H1 (cell line): ENCODE measurements around the gene KIAA0319L. TPM values are rescaled to one million over a fixed set of nuclear protein-coding genes. Genes with fewer than 3 reads are reported as not detected.

ENCODE experiments used
- ATF2 ChIP-seq: IDR thresholded peaks from 2 replicates; pipeline ENCODE4 v1.6.1; 2012; ENCODE audit warnings: low read length, inconsistent platforms
- BACH1 ChIP-seq: IDR thresholded peaks from 2 replicates; pipeline ENCODE4 v1.6.1; 2012; ENCODE audit warnings: low read length, improper control_type of control experiment
- CBX5 ChIP-seq: fragments of 300-800, 300-1000 bp; sonication (generic); IDR thresholded peaks from 2 replicates; pipeline ENCODE4 v1.7.1; 2016; ENCODE audit warnings: antibody characterized with exemption, low read length, low read depth
- CHD2 ChIP-seq: IDR thresholded peaks from 2 replicates; pipeline ENCODE4 v1.6.1; 2012; ENCODE audit warnings: low read length, improper control_type of control experiment
- E2F6 ChIP-seq: IDR thresholded peaks from 2 replicates; pipeline ENCODE4 v1.6.1; 2012; ENCODE audit warnings: inconsistent platforms
- EP300 ChIP-seq, 2 experiments: IDR thresholded peaks; 1 replicate in 1 of 2; 2 replicates in 1 of 2; pipeline ENCODE4 v1.6.1; 2011 to 2012; ENCODE audit warnings: low read depth in 2 of 2, low read length in 2 of 2, mild to moderate bottlenecking in 2 of 2, borderline replicate concordance in 1 of 2, inconsistent platforms in 1 of 2, moderate library complexity in 1 of 2
- GABPA ChIP-seq: IDR thresholded peaks from 2 replicates; pipeline ENCODE4 v1.6.1; 2011; ENCODE audit warnings: mild to moderate bottlenecking, low read length, moderate library complexity, borderline replicate concordance; ENCODE audit not compliant: insufficient read depth
- HDAC6 ChIP-seq: IDR thresholded peaks from one replicate; pipeline ENCODE4 v1.7.1; 2012; ENCODE audit warnings: low read depth, mild to moderate bottlenecking, inconsistent platforms, low read length, moderate library complexity
- KDM4A ChIP-seq: IDR thresholded peaks from one replicate; pipeline ENCODE4 v1.7.1; 2012; ENCODE audit warnings: low read depth, mild to moderate bottlenecking, moderate library complexity, low read length, inconsistent platforms; ENCODE audit not compliant: severe bottlenecking
- MAX ChIP-seq: IDR thresholded peaks from 2 replicates; pipeline ENCODE4 v1.6.1; 2012; ENCODE audit warnings: inconsistent platforms
- POLR2AphosphoS5 ChIP-seq: IDR thresholded peaks from 2 replicates; pipeline ENCODE4 v1.6.1; 2011; ENCODE audit warnings: low read depth, low read length
- RAD21 ChIP-seq, 2 experiments: IDR thresholded peaks in 1 of 2; conservative IDR thresholded peaks in 1 of 2; 2 replicates each; pipeline ENCODE4 v1.6.1; 2011; ENCODE audit warnings: low read depth in 2 of 2, low read length in 2 of 2, improper control_type of control experiment in 1 of 2, inconsistent platforms in 1 of 2, mild to moderate bottlenecking in 1 of 2, moderate library complexity in 1 of 2
- RBBP5 ChIP-seq: IDR thresholded peaks from 2 replicates; pipeline ENCODE4 v1.7.1; 2012; ENCODE audit warnings: low read depth, mild to moderate bottlenecking, inconsistent platforms, low read length, moderate library complexity, borderline replicate concordance
- SIN3A ChIP-seq, 2 experiments: IDR thresholded peaks in 1 of 2; conservative IDR thresholded peaks in 1 of 2; 2 replicates each; pipeline ENCODE4 v1.6.1; 2011 to 2012; ENCODE audit warnings: low read length in 2 of 2, improper control_type of control experiment in 1 of 2, low read depth in 1 of 2, mild to moderate bottlenecking in 1 of 2
- SIRT6 ChIP-seq: IDR thresholded peaks from one replicate; pipeline ENCODE4 v1.7.1; 2012; ENCODE audit warnings: low read length, inconsistent platforms
- SIX5 ChIP-seq: IDR thresholded peaks from 2 replicates; pipeline ENCODE4 v1.6.1; 2011; ENCODE audit warnings: mild to moderate bottlenecking, low read depth, low read length
- SP1 ChIP-seq: IDR thresholded peaks from 2 replicates; pipeline ENCODE4 v1.6.1; 2011; ENCODE audit warnings: low read depth, low read length
- TAF7 ChIP-seq: optimal IDR thresholded peaks from 2 replicates; pipeline ENCODE3; 2011; ENCODE audit warnings: low read depth, mild to moderate bottlenecking, inconsistent platforms, low read length, moderate library complexity, borderline replicate concordance
- TBP ChIP-seq: IDR thresholded peaks from 2 replicates; pipeline ENCODE4 v1.6.1; 2011; ENCODE audit warnings: low read depth, low read length, improper control_type of control experiment
- ZNF274 ChIP-seq: IDR thresholded peaks from 2 replicates; pipeline ENCODE4 v1.7.0; 2012; ENCODE audit warnings: low read length, borderline replicate concordance; ENCODE audit errors: extremely low read depth
- polyA plus RNA-seq, 7 experiments: library from polyadenylated mRNA; depleted of rRNA in 3 of 7; stranded (reverse) in 5 of 7; unstranded in 2 of 7; fragments of >200 nt in 5 of 7; fragments of 200-250 nt in 2 of 7; gene quantifications; 1 replicate in 5 of 7; 2 replicates in 1 of 7; 4 replicates in 1 of 7; pipeline versions ENCODE4 v1.2.1 to v1.2.3, GENCODE V29; 2011 to 2013; ENCODE audit warnings: missing spikeins in 2 of 7, mixed read lengths in 2 of 7
- total RNA-seq: library from RNA; stranded (reverse); fragmentation: NEBNext Ultra II Directional; extraction: Animal tissue kit (Norgen Biotek cat#: 25700); gene quantifications from 2 replicates; pipeline ENCODE4 v1.2.1, GENCODE V29; 2021

The KIAA0319L gene
- total and polyA plus RNA-seq, 2 of the 8 experiments (the other 6 are each of a cell fraction or from before 2014, with no cell fraction given): 40.1 to 55.7 TPM

GRCh38 chr1:35557611-35558373 lies 589 bp upstream of the KIAA0319L start, which contains the start of gene NCDN (continued):
- TF ChIP-seq MAX (0 out of 2 replicates have a peak, but pooled peaks have one; percentile 24), TBP (peak; percentile 74; the same call in 1 of the 2 replicates), SIX5 (peak; percentile 78), RAD21 (IDR thresholded peaks at IDR 0.05 in 1 of 2, conservative IDR thresholded peaks at IDR 0.05 in 1 of 2; ENCODE audit: low read depth in 2 of 2, low read length in 2 of 2) (no peak), GABPA (no peak), BACH1 (peak; percentile 100), SIN3A (conservative IDR thresholded peaks at IDR 0.05 in 1 of 2, IDR thresholded peaks at IDR 0.05 in 1 of 2; ENCODE audit: low read depth in 1 of 2, low read length in 2 of 2) (peak; percentile 7 to 14; a peak in 1 of 4 replicates), E2F6 (peak; percentile 22; the same call in 1 of the 2 replicates), SP1 (peak; percentile 99), POLR2AphosphoS5 (peak; percentile 84; the same call in 1 of the 2 replicates), CBX5 (no peak), HDAC6 (no peak), EP300 (IDR thresholded peaks at IDR 0.05; ENCODE audit: borderline replicate concordance in 1 of 2, low read depth in 2 of 2, low read length in 2 of 2) (0 out of 3 replicates have a peak, but pooled peaks of 1 of the 2 experiments have one; percentile 21), KDM4A (peak; percentile 62), SIRT6 (peak; percentile 87), CHD2 (peak; percentile 92), TAF7 (peak; percentile 22), ATF2 (peak; percentile 82; the same call in 1 of the 2 replicates), RBBP5 (peak; percentile 98), ZNF274 (no peak)
